ENCODE data around the gene HS3ST4.

HS3ST4 gene

GRCh38 chr16:25897702-25898101 lies 205.9 kb downstream of the HS3ST4 start:
- DNase-seq: no peak

DNA sequence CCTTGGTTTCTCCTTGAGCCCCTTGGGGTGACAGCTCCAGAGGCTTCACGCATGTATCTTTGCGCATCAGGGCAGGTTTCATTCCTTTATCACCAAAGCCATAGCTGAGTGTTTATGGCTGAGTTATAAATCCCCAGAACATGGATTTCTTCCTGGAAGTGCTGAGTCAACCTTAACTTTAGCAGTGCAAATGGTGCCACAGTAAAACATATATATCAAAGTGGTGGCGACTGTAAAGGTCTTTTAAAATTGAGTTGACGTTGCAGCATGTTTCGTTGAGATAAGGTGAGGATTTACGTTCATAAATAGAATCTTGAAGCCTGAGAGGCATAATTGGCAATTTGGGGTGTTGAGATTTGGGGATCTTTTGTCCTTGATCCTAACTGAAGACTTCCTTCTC lies 214.1 kb downstream of the HS3ST4 start:
- no peak for DNase-seq

DNA sequence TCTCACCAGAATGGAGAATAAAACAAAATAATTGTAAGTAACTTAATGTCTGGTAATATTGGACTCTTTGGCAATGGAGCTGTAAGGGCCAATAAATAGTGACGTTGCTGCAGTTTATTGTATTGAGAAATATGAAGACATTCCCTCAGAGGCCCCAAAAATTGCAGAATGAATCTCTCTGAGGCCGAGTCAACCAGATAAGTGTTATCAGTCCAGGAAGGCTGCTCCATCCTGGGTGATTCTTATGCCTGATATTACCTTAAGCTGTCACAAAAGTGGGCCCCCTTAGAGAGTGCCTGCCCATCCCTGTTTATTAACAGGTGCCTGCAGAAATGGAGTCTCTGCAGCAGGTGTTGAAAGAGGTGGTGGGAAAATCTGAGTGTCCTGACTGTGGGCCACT lies 219.2 kb downstream of the HS3ST4 start:
- no peak for DNase-seq

GRCh38 chr16:25912321-25912720 lies 220.6 kb downstream of the HS3ST4 start:
- DNase-seq: no peak

DNA sequence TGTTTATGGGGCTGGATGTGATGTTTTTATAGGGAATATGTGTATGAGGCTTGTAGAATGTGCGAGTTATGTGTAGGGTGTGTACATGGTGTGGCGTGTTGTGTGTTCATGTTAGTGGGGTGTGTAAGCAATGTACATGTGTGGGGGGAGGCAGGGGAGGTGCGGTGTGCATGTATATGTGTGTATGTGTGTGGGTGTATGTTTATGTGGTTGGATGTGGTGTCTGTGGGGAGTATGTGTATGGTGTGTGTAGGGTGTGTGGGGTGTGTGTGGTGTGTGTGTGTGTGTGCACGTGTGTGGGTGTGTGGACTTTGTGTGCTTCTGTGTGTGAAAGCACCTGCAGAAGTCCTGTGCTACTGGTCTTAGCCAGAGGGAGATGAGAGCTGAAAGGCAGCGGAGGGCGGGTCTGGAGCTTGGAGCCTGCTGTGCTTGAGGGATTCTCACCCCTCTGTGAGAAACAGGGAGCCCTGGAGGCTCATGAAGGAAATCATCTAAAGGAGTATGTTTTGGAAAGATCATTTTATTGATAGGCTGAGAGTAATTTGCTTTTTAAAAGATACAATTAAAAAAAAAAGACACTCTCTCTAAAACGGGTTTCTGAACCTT lies 222.7 kb downstream of the HS3ST4 start:
- DNase-seq: no peak

GRCh38 chr16:25916037-25916436 lies 224.3 kb downstream of the HS3ST4 start:
- DNase-seq: no peak

DNA sequence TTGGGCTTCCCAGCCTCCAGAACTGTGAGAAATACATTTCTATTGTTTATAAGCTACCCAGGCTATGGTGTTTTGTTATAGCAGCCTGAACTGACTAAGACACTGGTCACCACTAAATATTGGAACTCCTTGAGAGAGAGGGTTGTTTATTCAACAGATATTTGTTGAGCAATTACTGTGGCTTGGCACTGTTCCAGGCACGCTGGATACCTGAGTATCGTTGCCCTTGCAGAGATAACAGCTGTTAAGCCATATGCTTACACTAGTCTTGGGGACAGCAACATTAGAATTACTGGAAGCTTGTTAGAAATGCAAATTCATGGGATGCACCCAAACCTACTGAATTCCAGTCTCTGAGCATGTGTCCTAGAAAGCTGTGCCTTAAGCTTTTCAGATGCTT lies 230.7 kb downstream of the HS3ST4 start:
- DNase-seq: no peak

DNA sequence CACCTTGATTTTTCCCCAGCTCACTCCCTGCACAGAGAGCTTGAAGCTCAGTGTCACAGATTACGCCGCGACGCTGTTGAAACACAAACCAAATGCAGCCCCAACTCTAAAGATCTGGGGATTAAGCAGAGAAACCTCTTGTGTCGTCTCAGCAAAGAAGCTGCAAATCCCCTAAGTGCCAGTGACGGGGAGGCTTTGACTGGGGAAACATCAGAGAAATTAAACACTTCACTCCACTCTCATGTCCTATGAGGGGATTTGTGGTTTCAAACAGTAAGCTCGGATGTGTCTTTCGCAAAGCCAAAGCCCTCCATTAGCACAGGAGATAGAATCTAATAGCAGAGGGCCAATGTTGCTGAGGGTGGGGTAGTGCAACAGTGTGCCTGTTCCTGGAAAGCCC lies 233.7 kb downstream of the HS3ST4 start:
- no peak for DNase-seq

DNA sequence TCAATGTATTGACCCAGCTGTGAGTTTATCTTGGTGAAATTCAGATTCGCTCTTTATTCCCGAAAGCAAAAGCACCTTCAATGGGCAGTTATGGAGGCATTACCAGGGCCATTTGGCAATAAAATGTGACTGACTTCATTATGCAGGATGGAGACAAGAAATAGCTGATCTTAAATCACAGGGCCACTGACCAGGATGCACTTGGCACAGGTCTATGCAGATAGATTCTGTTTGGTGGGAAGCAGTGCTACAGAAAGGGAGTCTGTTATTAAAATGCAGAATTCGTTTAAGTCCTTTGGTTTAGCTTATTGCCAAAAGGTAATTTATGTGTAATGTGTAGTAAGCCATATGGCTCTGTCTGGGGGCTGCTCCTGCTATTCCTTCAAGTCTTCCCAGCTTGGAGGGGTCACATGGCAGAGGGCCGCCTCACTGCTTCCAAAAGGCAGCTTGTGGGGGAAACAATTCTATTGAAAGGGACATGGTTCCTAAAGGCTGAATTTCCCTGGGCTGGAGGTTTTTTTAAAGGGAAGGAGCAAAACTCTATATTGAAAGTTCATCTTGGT lies 239.8 kb downstream of the HS3ST4 start:
- DNase-seq: no peak

- no peak for DNase-seq
Observed at GRCh38 chr16:25941800-25942499, 250.2 kb downstream of the HS3ST4 start.

DNA sequence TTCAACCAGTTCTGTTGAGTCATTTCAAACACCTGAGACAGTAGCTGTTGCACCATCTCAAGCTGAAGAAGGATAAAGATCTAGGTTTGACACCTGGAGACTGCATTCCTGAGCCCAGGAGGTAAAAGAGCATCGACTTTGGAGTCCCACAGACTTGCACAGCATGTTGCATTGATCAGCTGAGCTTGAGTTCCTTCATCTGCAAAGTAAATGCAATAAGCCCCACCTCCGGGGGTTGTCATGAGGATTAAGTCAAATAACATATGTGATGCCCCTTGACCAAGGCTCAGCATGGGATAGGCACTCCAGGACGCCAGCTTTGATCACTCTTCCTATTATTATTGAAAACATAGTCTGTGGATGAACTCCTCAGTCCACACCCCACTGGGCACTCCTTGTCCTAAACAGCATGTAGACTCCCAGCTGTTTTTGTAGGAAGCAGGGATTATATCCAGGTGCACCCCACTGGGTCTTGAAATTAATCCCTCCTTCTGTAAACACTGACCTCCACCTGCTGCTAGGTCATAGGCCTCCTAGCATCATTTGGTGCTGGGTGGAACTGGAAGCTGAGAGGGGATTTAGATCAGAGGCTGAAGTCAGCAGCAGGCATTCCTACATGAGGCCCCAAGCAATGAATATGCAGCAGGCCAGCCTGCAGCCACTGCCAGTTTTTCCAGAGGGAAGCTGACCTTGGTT lies 259.0 kb downstream of the HS3ST4 start:
- no peak for DNase-seq

- DNase-seq: no peak
Observed at GRCh38 chr16:25951999-25952398, 260.2 kb downstream of the HS3ST4 start.

DNA sequence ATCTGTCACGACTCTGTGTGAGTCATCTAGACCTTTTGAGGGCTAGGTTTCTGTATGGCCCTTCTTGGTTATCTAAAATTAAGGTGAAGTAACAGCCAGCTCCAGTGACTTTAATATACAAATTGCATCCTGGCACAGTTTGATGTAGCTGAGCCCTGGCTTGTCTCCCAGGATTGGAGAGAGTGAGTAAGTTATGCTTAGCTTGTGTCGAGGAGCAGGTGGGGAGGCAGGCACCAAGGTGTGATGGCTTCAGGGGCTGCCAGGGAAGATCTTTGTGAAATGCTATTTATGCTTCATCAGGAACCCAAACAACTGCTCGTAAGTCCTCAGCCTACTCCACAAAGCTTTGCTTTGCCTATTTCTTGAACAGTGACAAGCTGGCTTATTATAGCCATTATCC lies 261.2 kb downstream of the HS3ST4 start:
- no peak for DNase-seq

GRCh38 chr16:25957707-25958106 lies 265.9 kb downstream of the HS3ST4 start:
- no peak for DNase-seq

GRCh38 chr16:25959221-25959620 lies 267.5 kb downstream of the HS3ST4 start:
- no peak for DNase-seq

DNA sequence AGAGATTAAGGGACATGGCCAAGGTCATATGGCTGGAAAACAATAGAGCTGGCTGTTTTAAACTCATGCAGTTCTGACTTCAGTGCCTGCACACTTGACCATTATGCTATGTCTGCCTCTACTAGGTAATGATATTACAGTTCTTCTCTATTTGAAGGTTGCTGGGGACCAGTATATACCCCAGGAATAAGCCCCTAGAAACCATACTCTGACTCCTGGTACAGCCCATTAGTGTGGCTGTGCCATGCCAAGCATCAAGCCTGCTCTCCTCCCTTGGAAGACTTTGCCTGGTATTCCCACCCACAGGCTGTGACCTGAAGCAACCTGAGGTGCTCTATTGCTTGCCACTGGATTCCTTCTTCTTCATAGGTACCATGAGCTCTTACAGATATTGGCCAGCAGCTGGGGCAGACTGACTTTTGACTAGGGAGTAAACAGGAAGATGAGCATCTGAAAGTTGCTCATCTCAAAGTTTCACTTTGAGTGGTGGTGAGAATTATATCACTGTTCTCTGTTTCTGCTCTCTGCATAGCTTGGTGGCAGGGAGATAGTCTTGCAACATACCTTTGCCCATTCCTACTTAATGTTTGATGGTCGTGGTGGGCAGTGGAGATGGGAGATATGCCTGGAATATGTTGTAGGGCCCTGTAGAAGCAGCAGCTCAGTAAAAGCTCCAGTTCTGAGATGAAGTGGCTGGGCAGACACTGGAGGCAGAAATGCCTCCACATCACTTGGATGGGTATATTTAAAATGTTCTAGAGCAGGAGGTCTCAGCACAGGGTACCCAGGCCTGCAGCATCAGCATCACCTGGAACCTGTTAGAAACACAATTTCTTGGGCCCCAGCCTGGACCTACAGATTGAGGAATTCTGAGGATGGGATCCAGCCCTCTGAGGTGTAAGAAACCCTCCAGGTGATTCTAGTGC lies 274.7 kb downstream of the HS3ST4 start:
- no peak for DNase-seq

GRCh38 chr16:25977121-25977520 lies 285.4 kb downstream of the HS3ST4 start:
- DNase-seq: no peak

- no peak for DNase-seq
Observed at GRCh38 chr16:25978218-25978617, 286.5 kb downstream of the HS3ST4 start.

- DNase-seq: no peak
Observed at GRCh38 chr16:25988084-25988483, 296.3 kb downstream of the HS3ST4 start.

GRCh38 chr16:25988882-25989281 lies 297.1 kb downstream of the HS3ST4 start:
- DNase-seq: no peak

- no peak for DNase-seq
Observed at GRCh38 chr16:25996052-25996451, 304.3 kb downstream of the HS3ST4 start.

DNA sequence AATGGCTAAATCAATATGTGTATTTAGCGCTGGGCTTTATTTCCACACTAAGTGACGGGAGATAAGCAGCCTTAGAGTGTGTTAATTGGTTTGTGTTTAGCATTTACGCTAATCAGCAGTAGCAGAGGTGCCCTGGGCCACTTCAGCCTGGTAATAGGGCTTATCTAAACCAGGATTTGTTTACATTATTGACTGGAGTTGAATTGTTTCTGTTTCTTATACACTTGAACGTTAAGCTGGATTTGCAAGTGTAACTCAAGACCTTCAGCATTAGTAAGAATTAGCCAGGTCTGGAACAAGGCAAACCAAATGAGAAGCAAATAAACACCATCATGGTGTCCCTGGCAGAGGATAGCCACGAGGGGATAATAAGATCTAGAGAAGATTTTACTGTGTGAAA lies 313.6 kb downstream of the HS3ST4 start:
- no peak for DNase-seq

- DNase-seq: no peak
Observed at GRCh38 chr16:26012376-26012775, 320.6 kb downstream of the HS3ST4 start.
